HepG2 (cell line): ENCODE measurements around the gene ATP6V0A1. TPM values are rescaled to one million over a fixed set of nuclear protein-coding genes. Genes with fewer than 3 reads are reported as not detected.

Source experiments
- BRCA1 ChIP-seq: sonication (generic); formaldehyde crosslinking; IDR thresholded peaks from 2 replicates; pipeline ENCODE4 v1.4.0; 2020; ENCODE audit warnings: missing genetic modification reagents
- CBX5 ChIP-seq: sonication (generic); formaldehyde crosslinking; IDR thresholded peaks from 2 replicates; pipeline ENCODE4 v1.4.0; 2020; ENCODE audit warnings: missing genetic modification reagents, borderline replicate concordance
- FOXA1 ChIP-seq, 2 experiments: fragments of 450-650 bp in 1 of 2; sonication (generic) in 1 of 2; formaldehyde crosslinking in 1 of 2; IDR thresholded peaks; 2 replicates each; pipeline versions ENCODE4 v1.4.0 to v1.6.1; 2016 to 2020; ENCODE audit warnings: missing genetic modification reagents in 1 of 2
- GABPA ChIP-seq, 2 experiments: IDR thresholded peaks; 2 replicates each; pipeline ENCODE4 v1.6.1; 2011 to 2016; ENCODE audit warnings: low read depth in 2 of 2, low read length in 1 of 2, missing biosample characterization in 1 of 2, missing genetic modification characterization in 1 of 2
- HMG20A ChIP-seq: IDR thresholded peaks from 2 replicates; pipeline ENCODE4 v1.6.1; 2016; ENCODE audit warnings: borderline replicate concordance
- KDM2A ChIP-seq: sonication (generic); formaldehyde crosslinking; IDR thresholded peaks from 2 replicates; pipeline ENCODE4 v1.4.0; 2020; ENCODE audit warnings: low read depth, missing genetic modification reagents, borderline replicate concordance
- SALL2 ChIP-seq: sonication (generic); formaldehyde crosslinking; IDR thresholded peaks from 2 replicates; pipeline ENCODE4 v1.8.1; 2023; ENCODE audit warnings: mild to moderate bottlenecking, missing genetic modification reagents, inconsistent platforms
- SSRP1 ChIP-seq: IDR thresholded peaks from 2 replicates; pipeline ENCODE4 v1.6.1; 2016; ENCODE audit warnings: control low read depth
- TBX2 ChIP-seq: sonication (generic); formaldehyde crosslinking; IDR thresholded peaks from 2 replicates; pipeline ENCODE4 v1.5.0; 2020; ENCODE audit warnings: missing genetic modification reagents, mild to moderate bottlenecking, borderline replicate concordance
- YEATS2 ChIP-seq: sonication (generic); formaldehyde crosslinking; IDR thresholded peaks from 2 replicates; pipeline ENCODE4 v1.4.0; 2020; ENCODE audit warnings: missing genetic modification reagents, borderline replicate concordance
- ZFX ChIP-seq: sonication (generic); formaldehyde crosslinking; IDR thresholded peaks from 2 replicates; pipeline ENCODE4 v1.4.0; 2020; ENCODE audit warnings: mild to moderate bottlenecking, low read depth, missing genetic modification reagents, moderate library complexity
- ZNF331 ChIP-seq: sonication (generic); formaldehyde crosslinking; IDR thresholded peaks from 2 replicates; pipeline ENCODE4 v1.4.0; 2020; ENCODE audit warnings: missing genetic modification reagents
- ZNF431 ChIP-seq: sonication (generic); formaldehyde crosslinking; IDR thresholded peaks from 2 replicates; pipeline ENCODE4 v1.9.0; 2022; ENCODE audit warnings: missing genetic modification reagents, low read depth, mild to moderate bottlenecking, borderline replicate concordance
- ZNF552 ChIP-seq: sonication (generic); formaldehyde crosslinking; IDR thresholded peaks from 2 replicates; pipeline ENCODE4 v1.9.0; 2022; ENCODE audit warnings: missing genetic modification reagents, mild to moderate bottlenecking, borderline replicate concordance
- ZNF567 ChIP-seq: sonication (generic); formaldehyde crosslinking; IDR thresholded peaks from 2 replicates; pipeline ENCODE4 v1.8.1; 2023; ENCODE audit warnings: mild to moderate bottlenecking, missing genetic modification reagents, borderline replicate concordance
- ZNF589 ChIP-seq: sonication (generic); formaldehyde crosslinking; conservative IDR thresholded peaks from 2 replicates; pipeline ENCODE4 v1.8.0; 2022; ENCODE audit warnings: mild to moderate bottlenecking, moderate library complexity, missing genetic modification reagents
- ZNF670 ChIP-seq: sonication (generic); formaldehyde crosslinking; IDR thresholded peaks from 2 replicates; pipeline ENCODE4 v1.8.0; 2022; ENCODE audit warnings: mild to moderate bottlenecking, missing genetic modification reagents, borderline replicate concordance
- ZNF703 ChIP-seq: sonication (generic); formaldehyde crosslinking; IDR thresholded peaks from 2 replicates; pipeline ENCODE4 v1.5.1; 2020; ENCODE audit warnings: missing genetic modification reagents, mild to moderate bottlenecking, moderate library complexity, borderline replicate concordance
- ZNF709 ChIP-seq: sonication (generic); formaldehyde crosslinking; IDR thresholded peaks from 2 replicates; pipeline ENCODE4 v1.5.0; 2020; ENCODE audit warnings: mild to moderate bottlenecking, missing genetic modification reagents
- ZNF766 ChIP-seq: sonication (generic); formaldehyde crosslinking; IDR thresholded peaks from 2 replicates; pipeline ENCODE4 v1.5.0; 2020; ENCODE audit warnings: missing genetic modification reagents, borderline replicate concordance
- ZNF780A ChIP-seq: sonication (generic); formaldehyde crosslinking; IDR thresholded peaks from 2 replicates; pipeline ENCODE4 v1.8.0; 2022; ENCODE audit warnings: mild to moderate bottlenecking, missing genetic modification reagents, moderate library complexity
- polyA plus RNA-seq, 8 experiments: library from polyadenylated mRNA; depleted of rRNA in 3 of 8; stranded (reverse) in 7 of 8; unstranded in 1 of 8; fragments of >200 nt; fragmentation: Illumina TruSeq in 4 of 8; extraction: Trizol in 4 of 8; gene quantifications; 2 replicates each; pipeline versions ENCODE4 v1.2.1 to v1.2.3, GENCODE V29; 2011 to 2016; ENCODE audit warnings: low read depth in 4 of 8, missing spikeins in 1 of 8, mixed read lengths in 1 of 8; ENCODE audit not compliant: insufficient read depth in 1 of 8
- total RNA-seq, 5 experiments: library from RNA; depleted of rRNA; stranded (reverse); fragments of >200 nt; fragmentation: Illumina TruSeq; extraction: Trizol; gene quantifications; 2 replicates each; pipeline ENCODE4 v1.2.3, GENCODE V29; 2016; ENCODE audit warnings: low read depth in 1 of 5
- TF ChIP-seq, protein P1 (sequence below): sonication (generic); formaldehyde crosslinking; IDR thresholded peaks from 2 replicates; pipeline ENCODE4 v1.4.0; 2020; ENCODE audit warnings: missing genetic modification reagents, borderline replicate concordance
- TF ChIP-seq, protein P2 (sequence below): sonication (generic); formaldehyde crosslinking; IDR thresholded peaks from 2 replicates; pipeline ENCODE4 v1.4.0; 2020; ENCODE audit warnings: missing genetic modification reagents, borderline replicate concordance

Gene ATP6V0A1
- total and polyA plus RNA-seq, 2 of the 13 experiments (the other 11 are each of a cell fraction or from before 2014, with no cell fraction given), result 27.9 to 54.1 TPM

GRCh38 chr17:42564815-42565522 lies 106.3 kb downstream of the ATP6V0A1 start (continued):
- TF ChIP-seq SSRP1 (CRISPR knock-in tag) (peak; percentile 44), ZNF589 (CRISPR knock-in tag) (no peak), ZNF766 (CRISPR knock-in tag) (0 out of 2 replicates have a peak, but pooled peaks have one; percentile 6), BRCA1 (CRISPR knock-in tag) (peak; percentile 56), ZNF331 (peak; percentile 87), GABPA (IDR thresholded peaks at IDR 0.05; ENCODE audit: low read depth, low read length) (no peak), GABPA (CRISPR knock-in tag; IDR thresholded peaks at IDR 0.05; ENCODE audit: low read depth) (peak; percentile 80), KDM2A (CRISPR knock-in tag) (peak; percentile 55; the same call in 1 of the 2 replicates), ZNF780A (CRISPR knock-in tag) (no peak), ZNF703 (CRISPR knock-in tag) (no peak), ZNF709 (CRISPR knock-in tag) (no peak), TBX2 (CRISPR knock-in tag) (peak; percentile 61), SALL2 (CRISPR knock-in tag) (peak; percentile 52; the same call in 1 of the 2 replicates), CBX5 (peak; percentile 51; the same call in 1 of the 2 replicates), FOXA1 (IDR thresholded peaks at IDR 0.05) (no peak), FOXA1 (CRISPR knock-in tag; IDR thresholded peaks at IDR 0.05) (peak; percentile 46; the same call in 1 of the 2 replicates), YEATS2 (CRISPR knock-in tag) (peak; percentile 53; the same call in 1 of the 2 replicates), ZNF431 (CRISPR knock-in tag) (0 out of 2 replicates have a peak, but pooled peaks have one; percentile 75), ZNF670 (CRISPR knock-in tag) (0 out of 2 replicates have a peak, but pooled peaks have one; percentile 74), ZFX (CRISPR knock-in tag) (peak; percentile 70), ZNF552 (no peak), ZNF567 (CRISPR knock-in tag) (0 out of 2 replicates have a peak, but pooled peaks have one; percentile 96), HMG20A (CRISPR knock-in tag) (peak; percentile 40; the same call in 1 of the 2 replicates)
- TF ChIP-seq, protein P1, sequence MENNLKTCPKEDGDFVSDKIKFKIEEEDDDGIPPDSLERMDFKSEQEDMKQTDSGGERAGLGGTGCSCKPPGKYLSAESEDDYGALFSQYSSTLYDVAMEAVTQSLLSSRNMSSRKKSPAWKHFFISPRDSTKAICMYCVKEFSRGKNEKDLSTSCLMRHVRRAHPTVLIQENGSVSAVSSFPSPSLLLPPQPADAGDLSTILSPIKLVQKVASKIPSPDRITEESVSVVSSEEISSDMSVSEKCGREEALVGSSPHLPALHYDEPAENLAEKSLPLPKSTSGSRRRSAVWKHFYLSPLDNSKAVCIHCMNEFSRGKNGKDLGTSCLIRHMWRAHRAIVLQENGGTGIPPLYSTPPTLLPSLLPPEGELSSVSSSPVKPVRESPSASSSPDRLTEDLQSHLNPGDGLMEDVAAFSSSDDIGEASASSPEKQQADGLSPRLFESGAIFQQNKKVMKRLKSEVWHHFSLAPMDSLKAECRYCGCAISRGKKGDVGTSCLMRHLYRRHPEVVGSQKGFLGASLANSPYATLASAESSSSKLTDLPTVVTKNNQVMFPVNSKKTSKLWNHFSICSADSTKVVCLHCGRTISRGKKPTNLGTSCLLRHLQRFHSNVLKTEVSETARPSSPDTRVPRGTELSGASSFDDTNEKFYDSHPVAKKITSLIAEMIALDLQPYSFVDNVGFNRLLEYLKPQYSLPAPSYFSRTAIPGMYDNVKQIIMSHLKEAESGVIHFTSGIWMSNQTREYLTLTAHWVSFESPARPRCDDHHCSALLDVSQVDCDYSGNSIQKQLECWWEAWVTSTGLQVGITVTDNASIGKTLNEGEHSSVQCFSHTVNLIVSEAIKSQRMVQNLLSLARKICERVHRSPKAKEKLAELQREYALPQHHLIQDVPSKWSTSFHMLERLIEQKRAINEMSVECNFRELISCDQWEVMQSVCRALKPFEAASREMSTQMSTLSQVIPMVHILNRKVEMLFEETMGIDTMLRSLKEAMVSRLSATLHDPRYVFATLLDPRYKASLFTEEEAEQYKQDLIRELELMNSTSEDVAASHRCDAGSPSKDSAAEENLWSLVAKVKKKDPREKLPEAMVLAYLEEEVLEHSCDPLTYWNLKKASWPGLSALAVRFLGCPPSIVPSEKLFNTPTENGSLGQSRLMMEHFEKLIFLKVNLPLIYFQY (CRISPR knock-in tag), result peak; percentile 100
- TF ChIP-seq, protein P2, sequence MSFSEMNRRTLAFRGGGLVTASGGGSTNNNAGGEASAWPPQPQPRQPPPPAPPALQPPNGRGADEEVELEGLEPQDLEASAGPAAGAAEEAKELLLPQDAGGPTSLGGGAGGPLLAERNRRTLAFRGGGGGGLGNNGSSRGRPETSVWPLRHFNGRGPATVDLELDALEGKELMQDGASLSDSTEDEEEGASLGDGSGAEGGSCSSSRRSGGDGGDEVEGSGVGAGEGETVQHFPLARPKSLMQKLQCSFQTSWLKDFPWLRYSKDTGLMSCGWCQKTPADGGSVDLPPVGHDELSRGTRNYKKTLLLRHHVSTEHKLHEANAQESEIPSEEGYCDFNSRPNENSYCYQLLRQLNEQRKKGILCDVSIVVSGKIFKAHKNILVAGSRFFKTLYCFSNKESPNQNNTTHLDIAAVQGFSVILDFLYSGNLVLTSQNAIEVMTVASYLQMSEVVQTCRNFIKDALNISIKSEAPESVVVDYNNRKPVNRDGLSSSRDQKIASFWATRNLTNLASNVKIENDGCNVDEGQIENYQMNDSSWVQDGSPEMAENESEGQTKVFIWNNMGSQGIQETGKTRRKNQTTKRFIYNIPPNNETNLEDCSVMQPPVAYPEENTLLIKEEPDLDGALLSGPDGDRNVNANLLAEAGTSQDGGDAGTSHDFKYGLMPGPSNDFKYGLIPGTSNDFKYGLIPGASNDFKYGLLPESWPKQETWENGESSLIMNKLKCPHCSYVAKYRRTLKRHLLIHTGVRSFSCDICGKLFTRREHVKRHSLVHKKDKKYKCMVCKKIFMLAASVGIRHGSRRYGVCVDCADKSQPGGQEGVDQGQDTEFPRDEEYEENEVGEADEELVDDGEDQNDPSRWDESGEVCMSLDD (CRISPR knock-in tag), result no peak
